NB4 (cell line): ENCODE results near the gene UBE2D2.

Experiments used
- MAX ChIP-seq: IDR thresholded peaks from 2 replicates; pipeline ENCODE4 v1.6.1; 2011; ENCODE audit warnings: low read depth, low read length
- MYC ChIP-seq: IDR thresholded peaks from 2 replicates; pipeline ENCODE4 v1.6.1; 2011; ENCODE audit warnings: low read depth, low read length

DNA sequence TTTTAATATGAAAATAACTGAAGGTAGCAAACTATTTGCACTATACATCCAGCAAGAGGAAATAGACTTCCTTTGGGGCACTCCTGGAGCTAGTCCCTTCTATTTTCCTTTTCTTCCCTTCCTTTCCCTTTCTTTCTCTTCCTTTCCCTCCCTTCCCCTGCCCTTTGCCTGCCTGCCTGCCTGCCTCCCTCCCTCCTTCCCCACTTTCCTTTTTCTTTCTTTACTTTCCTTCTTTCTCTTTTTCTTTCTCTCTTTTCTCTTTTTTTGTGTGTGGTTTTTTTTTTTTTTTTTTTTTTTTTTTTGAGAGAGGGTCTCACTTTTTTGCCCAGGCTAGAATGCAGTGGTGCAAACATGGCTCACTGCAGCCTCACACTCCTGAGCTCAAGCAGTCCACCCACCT lies 69.7 kb downstream of the UBE2D2 start:
- TF ChIP-seq MAX, result no peak
- TF ChIP-seq MYC, result no peak
